K562 (cell line): ENCODE data around the gene GPR162. TPM values are rescaled to one million over a fixed set of nuclear protein-coding genes. Genes with fewer than 3 reads are reported as not detected.

Experiments
- ATAC-seq: fragments of 200-7000 bp; cut with Tn5 transposase; 3 replicates; pipeline ENCODE4 v1.9.1; 2020; ENCODE audit warnings: moderate library complexity
- BruUV-seq: library from RNA; stranded (reverse); fragments of 400-500 nt; replicated peaks from 2 replicates; lab custom pipeline; 2021; lab: Mats Ljungman, UMichigan
- CTCF ChIA-PET: fragments of 300-600 bp; formaldehyde crosslinking; extraction: SDS; loops from one replicate; lab custom pipeline; 2021; ENCODE audit warnings: low intra/inter-chr PET ratio; lab: Yijun Ruan, JAX
- POLR2A ChIA-PET: fragments of 300-600, 350-650 bp; sonication (Branson Sonifier 250); formaldehyde crosslinking; extraction: SDS; loops from one replicate; lab custom pipeline; 2021; ENCODE audit warnings: antibody characterized with exemption, inconsistent platforms; lab: Yijun Ruan, JAX
- DNase-seq, 4 experiments: peaks; one replicate each; pipeline versions ENCODE4 v3.0.0 to v3.0.0-alpha.2; 2011 to 2018; ENCODE audit warnings: low spot score in 3 of 4, mixed read lengths in 3 of 4; ENCODE audit errors: extremely low read depth in 1 of 4
- FAIRE-seq: peaks from 2 replicates; lab custom pipeline; 2011; peaks lifted over from hg19 to GRCh38; lab: Jason Lieb, UNC
- H2AFZ ChIP-seq: 2 replicates; pipeline ENCODE4 v1.6.0; 2011; ENCODE audit warnings: low read depth, low read length, control low read depth, inconsistent platforms
- H3K27ac ChIP-seq: fragments of 200-600 bp; 3 replicates; pipeline ENCODE4 v1.8.0; 2011; ENCODE audit warnings: low read depth, mild to moderate bottlenecking, control low read depth, inconsistent platforms, low read length, moderate library complexity, mixed read lengths; ENCODE audit errors: extremely low read depth
- H3K27me3 ChIP-seq, 2 experiments: fragments of 300-600 bp in 1 of 2; 2 replicates in 1 of 2; 3 replicates in 1 of 2; pipeline versions ENCODE4 v1.6.0 to v1.8.0; 2011; ENCODE audit warnings: inconsistent platforms in 2 of 2, low read length in 2 of 2, mild to moderate bottlenecking in 1 of 2, mixed read lengths in 1 of 2, moderate library complexity in 1 of 2; ENCODE audit not compliant: control insufficient read depth in 2 of 2, insufficient read depth in 2 of 2
- H3K36me3 ChIP-seq: fragments of 300-600 bp; 3 replicates; pipeline ENCODE4 v1.8.0; 2011; ENCODE audit warnings: mild to moderate bottlenecking, low read length, inconsistent platforms; ENCODE audit not compliant: control insufficient read depth, insufficient read depth
- H3K4me1 ChIP-seq, 2 experiments: fragments of 200-600 bp in 1 of 2; replicated peaks in 1 of 2; 2 replicates in 1 of 2; 3 replicates in 1 of 2; pipeline versions ENCODE4 v1.5.1 to v1.8.0; 2011; ENCODE audit warnings: inconsistent platforms in 2 of 2, low read length in 2 of 2, mild to moderate bottlenecking in 1 of 2, mixed read lengths in 1 of 2, moderate library complexity in 1 of 2; ENCODE audit not compliant: control insufficient read depth in 2 of 2, insufficient read depth in 2 of 2
- H3K4me2 ChIP-seq: 2 replicates; pipeline ENCODE4 v1.6.1; 2011; ENCODE audit warnings: low read length, control low read depth, inconsistent platforms, mixed read lengths; ENCODE audit not compliant: insufficient read depth
- H3K4me3 ChIP-seq: fragments of 200-600 bp; sonication (generic), shearing (Covaris generic); 2 replicates; pipeline ENCODE4 v1.5.1; 2016; ENCODE audit warnings: control low read depth, inconsistent platforms
- H3K79me2 ChIP-seq: fragments of 200-600 bp; 3 replicates; pipeline ENCODE4 v1.8.0; 2011; ENCODE audit warnings: low read length, inconsistent platforms; ENCODE audit not compliant: control insufficient read depth, insufficient read depth
- H3K9ac ChIP-seq, 2 experiments: 2 replicates each; pipeline versions ENCODE4 v1.6.0 to v1.6.1; 2011; ENCODE audit warnings: low read depth in 2 of 2, low read length in 2 of 2, control low read depth in 1 of 2, inconsistent platforms in 1 of 2, mild to moderate bottlenecking in 1 of 2, mixed read lengths in 1 of 2; ENCODE audit not compliant: insufficient read depth in 1 of 2
- H3K9me1 ChIP-seq: one replicate; pipeline ENCODE4 v1.6.0; 2011; ENCODE audit warnings: inconsistent platforms, mild to moderate bottlenecking, low read length, moderate library complexity; ENCODE audit not compliant: control insufficient read depth, insufficient read depth
- H3K9me3 ChIP-seq: replicated peaks from 2 replicates; pipeline ENCODE4 v1.5.1; 2011; ENCODE audit warnings: low read depth, low read length, inconsistent platforms; ENCODE audit not compliant: control insufficient read depth, insufficient read depth
- H4K20me1 ChIP-seq: replicated peaks from 2 replicates; pipeline ENCODE4 v1.6.1; 2011; ENCODE audit warnings: low read length, inconsistent platforms, mixed read lengths; ENCODE audit not compliant: control insufficient read depth, insufficient read depth
- HMGN3 ChIP-seq: IDR thresholded peaks from 2 replicates; pipeline ENCODE4 v1.6.1; 2011; ENCODE audit warnings: borderline replicate concordance, low read depth, mild to moderate bottlenecking, mixed read lengths, low read length; ENCODE audit not compliant: insufficient read length; ENCODE audit errors: extremely low read depth
- PHB2 ChIP-seq: fragments of 450-650 bp; IDR thresholded peaks from 2 replicates; pipeline ENCODE4 v1.6.1; 2017; ENCODE audit warnings: low read depth
- ZNF277 ChIP-seq: fragments of 250-450 bp; sonication (Bioruptor Pico); IDR thresholded peaks from 2 replicates; pipeline ENCODE4 v1.8.0; 2022; ENCODE audit warnings: inconsistent platforms, mild to moderate bottlenecking, moderate library complexity, borderline replicate concordance
- WGBS: fragments of 100-300 bp; shearing (Covaris generic); methylation state at CpG from one replicate; pipeline ENCODE4 v1.1.6; 2016; ENCODE audit warnings: low coverage, mixed read lengths; ENCODE audit not compliant: insufficient coverage; ENCODE audit errors: missing lambda C conversion rate; 5-methylcytosine and 5-hydroxymethylcytosine counted together
- in situ Hi-C: fragments of 300-500 bp; cut with MboI; formaldehyde crosslinking; loops from 4 replicates; pipeline ENCODE4 v1.15.0; 2018; ENCODE audit warnings: inconsistent platforms, mixed read lengths
- intact Hi-C: fragments of 100-400 bp; cut with micrococcal nuclease; formaldehyde crosslinking; loops from 2 replicates; pipeline ENCODE4 v1.14.2; 2022
- polyA plus RNA-seq, 8 experiments: library from polyadenylated mRNA; depleted of rRNA in 4 of 8; stranded (reverse) in 5 of 8; unstranded in 3 of 8; fragments of >200 nt; fragmentation: Nextera tagmentation in 2 of 8; fragmentation: Illumina TruSeq in 1 of 8; extraction: Ambion mirVana in 2 of 8; extraction: Trizol in 1 of 8; gene quantifications; 2 replicates each; pipeline versions ENCODE4 v1.2.1 to v1.2.3, GENCODE V29; 2011 to 2014; ENCODE audit warnings: inconsistent platforms in 1 of 8, missing spikeins in 1 of 8
- total RNA-seq, 7 experiments: library from RNA; depleted of rRNA in 6 of 7; stranded (reverse); fragments of >200 nt in 6 of 7; fragmentation: Illumina TruSeq in 2 of 7; extraction: Trizol in 2 of 7; gene quantifications; 2 replicates each; pipeline versions ENCODE4 v1.2.1 to v1.2.3, GENCODE V29; 2011 to 2021; ENCODE audit warnings: low replicate concordance in 1 of 7
- TF ChIP-seq, protein P1 (sequence below): fragments of 250-450 bp; sonication (Bioruptor Pico); IDR thresholded peaks from 2 replicates; pipeline ENCODE4 v1.4.0; 2020

GPR162 gene
- total and polyA plus RNA-seq, 9 of the 15 experiments (the other 6 are each of a cell fraction or from before 2014, with no cell fraction given): 0.65 to 1.8 (median 1.1) TPM; not detected in 2

- in situ Hi-C loops: no loop called here
- BruUV-seq: no TSS peak
- Histone ChIP-seq H4K20me1 (no peaks in the 10 kb centered on the region), H3K9ac (no peak overlapping the region; a peak in 1 of 4 replicates), H3K4me1 (peaks cover 5 to 45% of the 10 kb centered on the region in 2 experiments; a peak in 4 of 5 replicates), H3K9me1 (no peaks in the 10 kb centered on the region), H3K4me2 (no peak overlapping the region), H3K36me3 (peaks cover 19% of the 10 kb centered on the region; the same call in 2 of the 3 replicates), H2AFZ (no peak overlapping the region), H3K27me3 (no peaks in the 10 kb centered on the region), H3K4me3 (no peak overlapping the region), H3K9me3 (no peaks in the 10 kb centered on the region), H3K79me2 (no peaks in the 10 kb centered on the region), H3K27ac (no peak overlapping the region)
- intact Hi-C loops: loop anchor here (5.0 kb wide), 2 partner anchors 53 to 157 kb away; partner anchors contain the start of gene P3H3
- POLR2A ChIA-PET: interaction anchor here (0.6 to 1.6 kb wide), 3 partner anchors 10 to 210 kb away, joined by 3 to 6 read pairs (median 3); partner anchors contain the start of gene COPS7A
- 78% methylated on average over 9 of the region's 15 CpGs for WGBS
- CTCF ChIA-PET: no interaction called here
- ATAC-seq: no peak
- no peak for DNase-seq
- TF ChIP-seq PHB2 (no peak), HMGN3 (no peak), ZNF277 (no peak)
- TF ChIP-seq, protein P1, sequence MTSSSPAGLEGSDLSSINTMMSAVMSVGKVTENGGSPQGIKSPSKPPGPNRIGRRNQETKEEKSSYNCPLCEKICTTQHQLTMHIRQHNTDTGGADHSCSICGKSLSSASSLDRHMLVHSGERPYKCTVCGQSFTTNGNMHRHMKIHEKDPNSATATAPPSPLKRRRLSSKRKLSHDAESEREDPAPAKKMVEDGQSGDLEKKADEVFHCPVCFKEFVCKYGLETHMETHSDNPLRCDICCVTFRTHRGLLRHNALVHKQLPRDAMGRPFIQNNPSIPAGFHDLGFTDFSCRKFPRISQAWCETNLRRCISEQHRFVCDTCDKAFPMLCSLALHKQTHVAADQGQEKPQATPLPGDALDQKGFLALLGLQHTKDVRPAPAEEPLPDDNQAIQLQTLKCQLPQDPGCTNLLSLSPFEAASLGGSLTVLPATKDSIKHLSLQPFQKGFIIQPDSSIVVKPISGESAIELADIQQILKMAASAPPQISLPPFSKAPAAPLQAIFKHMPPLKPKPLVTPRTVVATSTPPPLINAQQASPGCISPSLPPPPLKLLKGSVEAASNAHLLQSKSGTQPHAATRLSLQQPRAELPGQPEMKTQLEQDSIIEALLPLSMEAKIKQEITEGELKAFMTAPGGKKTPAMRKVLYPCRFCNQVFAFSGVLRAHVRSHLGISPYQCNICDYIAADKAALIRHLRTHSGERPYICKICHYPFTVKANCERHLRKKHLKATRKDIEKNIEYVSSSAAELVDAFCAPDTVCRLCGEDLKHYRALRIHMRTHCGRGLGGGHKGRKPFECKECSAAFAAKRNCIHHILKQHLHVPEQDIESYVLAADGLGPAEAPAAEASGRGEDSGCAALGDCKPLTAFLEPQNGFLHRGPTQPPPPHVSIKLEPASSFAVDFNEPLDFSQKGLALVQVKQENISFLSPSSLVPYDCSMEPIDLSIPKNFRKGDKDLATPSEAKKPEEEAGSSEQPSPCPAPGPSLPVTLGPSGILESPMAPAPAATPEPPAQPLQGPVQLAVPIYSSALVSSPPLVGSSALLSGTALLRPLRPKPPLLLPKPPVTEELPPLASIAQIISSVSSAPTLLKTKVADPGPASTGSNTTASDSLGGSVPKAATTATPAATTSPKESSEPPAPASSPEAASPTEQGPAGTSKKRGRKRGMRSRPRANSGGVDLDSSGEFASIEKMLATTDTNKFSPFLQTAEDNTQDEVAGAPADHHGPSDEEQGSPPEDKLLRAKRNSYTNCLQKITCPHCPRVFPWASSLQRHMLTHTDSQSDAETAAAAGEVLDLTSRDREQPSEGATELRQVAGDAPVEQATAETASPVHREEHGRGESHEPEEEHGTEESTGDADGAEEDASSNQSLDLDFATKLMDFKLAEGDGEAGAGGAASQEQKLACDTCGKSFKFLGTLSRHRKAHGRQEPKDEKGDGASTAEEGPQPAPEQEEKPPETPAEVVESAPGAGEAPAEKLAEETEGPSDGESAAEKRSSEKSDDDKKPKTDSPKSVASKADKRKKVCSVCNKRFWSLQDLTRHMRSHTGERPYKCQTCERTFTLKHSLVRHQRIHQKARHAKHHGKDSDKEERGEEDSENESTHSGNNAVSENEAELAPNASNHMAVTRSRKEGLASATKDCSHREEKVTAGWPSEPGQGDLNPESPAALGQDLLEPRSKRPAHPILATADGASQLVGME: no peak
- no peak for FAIRE-seq
Observed at GRCh38 chr12:6774499-6775062, 47.0 kb upstream of the GPR162 start.
